ENCODE data around the gene SLC13A5.
"Not testable (repeated sequence)": the region's sequence is repeated elsewhere in the genome, so short reads cannot be mapped to it uniquely, and the experiment has no call there.

SLC13A5 gene

GRCh38 chr17:6711081-6711674 lies 2.0 kb downstream of the SLC13A5 start:
- DNase-seq (ENCODE audit: low read depth): no peak

GRCh38 chr17:6710317-6710716 lies 2.9 kb downstream of the SLC13A5 start:
- DNase-seq (ENCODE audit: low read depth): no peak

- DNase-seq (ENCODE audit: low read depth): no peak
Observed at GRCh38 chr17:6708357-6708961, 4.7 kb downstream of the SLC13A5 start.

DNA sequence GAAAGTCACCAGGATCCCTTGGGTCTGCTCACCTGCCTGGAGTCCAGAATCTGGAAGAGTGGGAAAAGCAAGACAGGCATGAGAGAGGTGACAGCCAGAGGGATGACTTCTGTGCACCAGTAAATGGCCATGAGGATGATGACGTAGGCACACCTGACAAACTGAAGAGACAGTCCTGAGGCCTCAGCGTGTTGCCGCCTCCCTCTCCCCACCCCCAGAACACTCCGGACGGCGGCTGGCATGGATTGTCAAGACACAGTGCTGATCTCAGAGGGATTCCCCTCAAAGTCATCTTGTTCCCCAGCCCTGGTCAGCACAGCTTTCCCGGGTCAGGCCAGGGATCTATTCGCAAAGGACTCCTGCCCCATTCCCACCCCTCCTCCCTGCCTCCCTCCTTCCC lies 6.2 kb downstream of the SLC13A5 start:
- no peak for DNase-seq (ENCODE audit: low read depth)

- DNase-seq (ENCODE audit: low read depth): no peak
Observed at GRCh38 chr17:6706499-6706898, 6.7 kb downstream of the SLC13A5 start.

DNA sequence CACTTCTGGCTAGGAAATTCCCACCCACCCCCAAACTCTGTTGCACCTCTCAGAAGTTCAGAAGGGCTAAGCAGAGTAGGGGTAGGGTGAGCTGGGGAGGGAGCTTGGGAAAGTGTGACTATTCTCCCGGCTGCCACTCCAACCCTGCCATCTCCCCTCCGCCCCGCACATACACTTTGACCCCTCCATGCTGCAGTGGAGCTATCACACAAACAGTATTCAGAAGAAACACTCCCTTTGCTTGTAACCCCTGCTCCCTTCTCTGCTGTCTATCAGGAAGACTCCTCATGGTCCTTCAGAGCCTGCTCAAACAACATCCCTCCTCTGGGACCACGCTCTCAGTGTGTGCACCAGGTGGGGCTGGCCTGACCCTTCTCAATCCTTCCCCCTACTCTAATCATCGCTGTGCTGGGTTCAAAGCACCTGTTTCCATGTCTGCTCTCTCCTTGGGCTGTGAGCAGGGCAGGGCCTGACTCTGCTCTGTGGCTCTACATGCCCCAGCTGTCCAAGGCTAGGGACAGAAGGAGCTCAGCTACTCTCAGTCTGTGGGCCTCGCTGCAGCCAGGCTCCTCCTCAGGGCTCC lies 8.6 kb downstream of the SLC13A5 start:
- no peak for DNase-seq (ENCODE audit: low read depth)

DNA sequence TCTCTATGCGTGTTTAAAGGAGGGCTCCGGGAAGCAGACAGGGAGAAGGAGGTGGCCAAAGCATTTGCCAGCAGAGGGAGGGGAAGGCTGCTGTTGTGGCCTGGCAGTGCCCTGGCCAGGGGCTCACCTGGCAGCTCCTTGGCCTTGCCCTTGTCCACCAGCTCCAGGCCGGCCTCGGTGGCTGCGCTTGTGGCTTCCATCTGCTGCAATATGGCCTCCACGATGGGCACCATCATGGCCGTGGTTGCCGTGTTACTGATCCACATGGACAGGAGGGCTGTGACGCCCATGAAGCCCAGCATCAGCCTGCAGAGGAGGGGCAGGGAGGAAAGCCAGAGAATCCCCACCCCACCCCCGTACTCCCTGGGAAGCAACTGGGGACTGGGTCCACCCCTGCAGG lies 9.4 kb downstream of the SLC13A5 start:
- no peak for DNase-seq (ENCODE audit: low read depth)

DNA sequence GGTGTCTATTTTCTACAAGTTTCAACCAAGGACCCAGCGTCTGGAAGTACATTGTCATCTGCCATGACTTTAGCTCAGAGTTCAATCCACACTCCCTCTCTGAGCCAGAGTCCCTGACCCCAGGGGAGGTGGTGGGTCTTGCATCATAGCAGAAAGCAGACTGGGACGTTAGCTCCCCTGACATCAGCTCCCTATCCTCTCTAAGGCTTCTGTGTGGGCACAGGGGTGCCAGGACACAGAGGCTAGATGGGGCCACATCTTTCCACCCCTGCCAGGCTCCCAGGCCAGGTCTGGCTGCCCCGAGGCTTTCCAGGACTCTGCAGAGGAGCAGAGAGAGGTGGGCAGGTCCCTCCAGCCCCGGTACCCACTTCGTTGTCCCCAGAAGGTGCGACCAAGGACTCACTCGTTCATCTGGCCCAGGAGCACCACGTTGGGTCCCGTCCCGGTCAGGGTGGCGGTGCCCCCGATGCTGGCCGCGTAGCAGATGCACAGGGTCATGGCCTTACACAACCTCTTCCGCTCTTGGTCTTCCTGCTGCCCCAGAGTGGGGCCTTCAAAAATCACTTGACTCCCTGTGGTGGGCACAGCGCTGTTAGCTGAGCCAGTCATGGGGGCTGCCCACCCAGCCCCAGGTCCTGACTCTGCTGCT lies 10.5 kb downstream of the SLC13A5 start:
- DNase-seq (ENCODE audit: low read depth): no peak

- no peak for DNase-seq (ENCODE audit: low read depth)
Observed at GRCh38 chr17:6701719-6702118, 11.4 kb downstream of the SLC13A5 start.

- no peak for DNase-seq (ENCODE audit: low read depth)
Observed at GRCh38 chr17:6700948-6701307, 12.2 kb downstream of the SLC13A5 start.

GRCh38 chr17:6699997-6700947 lies 12.9 kb downstream of the SLC13A5 start:
- DNase-seq (ENCODE audit: low read depth): no peak

DNA sequence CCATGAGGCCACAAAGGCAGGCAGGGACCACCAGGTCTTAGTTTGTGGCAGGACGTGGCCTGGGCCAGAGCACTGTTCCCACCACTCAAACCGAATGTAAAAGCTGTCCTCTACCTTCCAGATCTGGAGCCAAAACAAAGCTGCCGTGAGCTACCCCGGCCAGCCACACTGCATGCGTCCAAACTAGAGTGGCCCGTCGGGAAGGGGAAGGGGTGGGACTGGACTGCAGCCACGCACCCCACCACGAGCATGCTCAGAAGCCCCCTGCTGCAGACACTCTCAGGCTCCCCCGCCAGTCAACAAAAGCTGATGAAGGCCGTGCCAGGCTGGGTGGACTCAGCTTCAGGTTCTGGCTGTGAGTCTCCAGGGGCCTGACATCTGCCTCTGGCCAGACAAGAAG lies 15.2 kb downstream of the SLC13A5 start:
- DNase-seq (ENCODE audit: low read depth): no peak

GRCh38 chr17:6696906-6697305 lies 16.3 kb downstream of the SLC13A5 start:
- no peak for DNase-seq (ENCODE audit: low read depth)

GRCh38 chr17:6695565-6695964 lies 17.6 kb downstream of the SLC13A5 start:
- no peak for DNase-seq (ENCODE audit: low read depth)

DNA sequence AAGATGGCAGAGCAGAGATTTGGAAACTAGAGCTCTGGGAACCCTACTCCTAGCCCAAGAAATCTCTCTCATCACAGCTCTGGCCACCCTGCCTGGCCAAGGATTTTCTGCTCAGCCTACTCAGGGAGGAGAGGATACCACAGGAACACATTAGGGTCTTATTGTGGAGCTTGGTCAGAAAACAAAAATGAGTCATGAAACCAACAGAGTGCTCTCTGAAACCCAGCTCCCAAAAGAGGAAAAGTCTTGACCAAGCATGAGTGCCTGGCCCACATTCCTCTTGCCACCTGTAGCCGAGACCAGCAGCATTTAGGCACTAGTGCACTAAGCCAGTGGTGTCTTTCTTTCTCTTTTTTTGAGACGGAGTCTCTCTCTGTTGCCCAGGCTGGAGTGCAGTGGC lies 18.1 kb downstream of the SLC13A5 start:
- DNase-seq (ENCODE audit: low read depth): no peak

- not testable (repeated sequence) for DNase-seq (ENCODE audit: low read depth)
Observed at GRCh38 chr17:6691958-6692357, 21.2 kb downstream of the SLC13A5 start.

- DNase-seq (ENCODE audit: low read depth): no peak
Observed at GRCh38 chr17:6691546-6691945, 21.6 kb downstream of the SLC13A5 start.

DNA sequence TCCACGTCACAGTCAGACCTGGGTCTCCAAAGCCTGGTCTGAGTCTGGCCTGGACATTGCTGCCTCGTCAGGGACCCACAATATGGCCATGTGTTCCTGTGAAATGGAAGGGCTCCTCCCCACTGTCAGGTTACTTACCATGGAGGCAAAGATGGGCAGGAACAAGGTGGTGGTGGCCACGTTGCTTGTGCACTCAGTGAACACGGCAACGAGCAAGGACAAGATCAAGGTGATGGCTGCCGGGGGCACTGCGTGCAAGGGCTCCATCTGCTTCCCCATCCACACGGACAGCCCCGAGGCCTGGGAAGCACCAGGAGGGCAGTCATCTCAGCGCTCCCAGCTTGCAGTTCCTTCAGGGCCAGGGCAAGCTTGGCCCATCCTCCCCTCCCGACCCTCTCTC lies 22.5 kb downstream of the SLC13A5 start:
- DNase-seq (ENCODE audit: low read depth): no peak

- no peak for DNase-seq (ENCODE audit: low read depth)
Observed at GRCh38 chr17:6688944-6689343, 24.2 kb downstream of the SLC13A5 start.

GRCh38 chr17:6686026-6686425 lies 27.1 kb downstream of the SLC13A5 start:
- DNase-seq (ENCODE audit: low read depth): no peak

GRCh38 chr17:6684881-6685767 lies 28.0 kb downstream of the SLC13A5 start:
- no peak for DNase-seq (ENCODE audit: low read depth)
